ENCODE measurements around the gene RPS19.

The RPS19 gene

GRCh38 chr19:41918653-41919244 lies 58.7 kb downstream of the RPS19 start:
- in situ Hi-C loops (cut with HindIII; ENCODE audit: low pct_ligation_motif_present, low sequenced_read_pairs), result no loop called here
- no peak for DNase-seq

GRCh38 chr19:41919948-41920712 lies 60.1 kb downstream of the RPS19 start:
- peaks cover 67% of the 10 kb centered on the region for H3K27me3 ChIP-seq (replicated peaks)
- H3K36me3 ChIP-seq (replicated peaks), result no peaks in the 10 kb centered on the region
- no peak for TF ChIP-seq CTCF (IDR thresholded peaks at IDR 0.05; ENCODE audit: low read depth, low read length, missing control alignments)
- no peak overlapping the region for H3K4me3 ChIP-seq (ENCODE audit: low read depth, low read length)
- DNase-seq, result no peak
- H3K27ac ChIP-seq, result no peak overlapping the region
- in situ Hi-C loops (cut with HindIII; ENCODE audit: low pct_ligation_motif_present, low sequenced_read_pairs), result no loop called here

More at GRCh38 chr19:41918653-41919244, 58.7 kb downstream of the RPS19 start:
- Histone ChIP-seq H3K4me3 (ENCODE audit: low read depth, low read length) (no peak overlapping the region), H3K27ac (no peak overlapping the region), H3K27me3 (replicated peaks) (peaks cover 63% of the 10 kb centered on the region), H3K36me3 (replicated peaks) (no peaks in the 10 kb centered on the region)
- TF ChIP-seq CTCF (IDR thresholded peaks at IDR 0.05; ENCODE audit: low read depth, low read length, missing control alignments), result no peak

- in situ Hi-C loops (cut with HindIII; ENCODE audit: low pct_ligation_motif_present, low sequenced_read_pairs), result no loop called here
- H3K27me3 ChIP-seq (replicated peaks), result peaks cover 58% of the 10 kb centered on the region
- no peak for DNase-seq
- no peak for TF ChIP-seq CTCF (IDR thresholded peaks at IDR 0.05; ENCODE audit: low read depth, low read length, missing control alignments)
- no peak overlapping the region for H3K4me3 ChIP-seq (ENCODE audit: low read depth, low read length)
- H3K36me3 ChIP-seq (replicated peaks), result no peaks in the 10 kb centered on the region
- H3K27ac ChIP-seq, result no peak overlapping the region
Measured at GRCh38 chr19:41920882-41921576, 61.0 kb downstream of the RPS19 start.

DNA sequence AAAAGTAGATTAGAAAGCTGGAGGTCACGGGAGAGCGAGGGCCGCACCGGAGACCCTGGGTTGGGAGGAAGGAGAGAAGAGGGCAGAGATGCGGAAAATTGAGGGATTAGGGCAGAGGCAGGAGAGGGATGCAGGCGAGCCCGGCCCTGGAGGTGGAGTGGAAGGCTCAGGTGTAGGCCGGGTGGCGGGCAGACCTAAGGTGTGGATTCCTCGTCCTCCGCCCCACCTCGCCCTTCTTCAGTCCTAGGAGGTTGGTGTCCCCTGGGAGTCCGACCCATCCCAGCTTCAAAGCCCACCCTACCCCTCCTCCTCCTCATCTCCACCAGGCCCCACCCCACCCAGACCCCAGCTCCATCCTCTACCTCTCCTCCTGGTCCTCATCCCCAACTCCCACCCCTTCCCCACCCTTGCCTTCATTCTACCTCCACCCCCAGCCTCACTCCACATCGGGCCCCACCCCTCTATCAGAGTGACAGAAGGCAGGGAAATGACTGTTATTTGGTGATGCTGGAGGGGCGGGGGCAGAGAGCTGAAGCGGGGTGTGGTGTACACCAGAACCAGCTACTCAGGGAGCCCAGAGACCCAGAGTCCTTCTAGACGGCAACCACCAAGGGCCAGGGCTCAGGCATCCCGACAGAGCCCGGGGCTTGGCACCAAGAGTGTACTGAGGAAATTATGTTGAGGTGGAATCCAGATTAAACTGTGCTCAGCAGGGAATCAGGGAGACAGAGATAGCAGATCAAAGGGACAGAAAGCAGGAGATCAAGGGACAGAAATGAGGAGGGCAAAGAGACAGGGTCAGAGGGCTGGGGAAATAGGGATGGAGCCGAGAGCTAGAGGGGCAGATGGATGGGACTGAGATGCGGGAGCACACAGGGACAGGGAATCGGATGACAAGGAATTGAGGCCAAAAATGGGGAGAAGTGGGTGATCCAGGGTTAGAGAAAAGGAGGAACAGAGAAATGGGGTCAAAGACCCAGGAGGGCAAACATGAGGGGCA lies 61.8 kb downstream of the RPS19 start:
- no peak for DNase-seq
- TF ChIP-seq CTCF (IDR thresholded peaks at IDR 0.05; ENCODE audit: low read depth, low read length, missing control alignments), result no peak
- H3K4me3 ChIP-seq (ENCODE audit: low read depth, low read length), result no peak overlapping the region

More for the DNA sequence above, 61.8 kb downstream of the RPS19 start:
- H3K27me3 ChIP-seq (replicated peaks), result peaks cover 52% of the 10 kb centered on the region
- no peaks in the 10 kb centered on the region for H3K36me3 ChIP-seq (replicated peaks)
- H3K27ac ChIP-seq, result no peak overlapping the region
- in situ Hi-C loops (cut with HindIII; ENCODE audit: low pct_ligation_motif_present, low sequenced_read_pairs), result no loop called here
